BLaER1 treated with 17β-estradiol and CSF1 and Interleukin-3, amounts not matched to agents 10 nM and 100 nM (cell line): ENCODE measurements around the gene ERF.
A peak's percentile ranks its signal among the peaks of the same experiment; 100 is the strongest.

Experiments
- H3K27ac ChIP-seq, 11 experiments: shearing (Covaris generic); formaldehyde crosslinking; 2 replicates each; pipeline ENCODE4 v1.8.1; 2022
- H3K27me3 ChIP-seq, 11 experiments: shearing (Covaris generic); formaldehyde crosslinking; 2 replicates each; pipeline ENCODE4 v1.8.1; 2022
- H3K36me3 ChIP-seq, 11 experiments: shearing (Covaris generic); formaldehyde crosslinking; 2 replicates each; pipeline ENCODE4 v1.8.1; 2022
- H3K4me1 ChIP-seq, 10 experiments: shearing (Covaris generic); formaldehyde crosslinking; 2 replicates each; pipeline ENCODE4 v1.8.1; 2022
- H3K4me2 ChIP-seq, 11 experiments: shearing (Covaris generic); formaldehyde crosslinking; 2 replicates each; pipeline ENCODE4 v1.8.1; 2022
- H3K4me3 ChIP-seq, 10 experiments: shearing (Covaris generic); formaldehyde crosslinking; 2 replicates each; pipeline ENCODE4 v1.8.1; 2022
- H3K9ac ChIP-seq, 11 experiments: shearing (Covaris generic); formaldehyde crosslinking; 2 replicates each; pipeline ENCODE4 v1.8.1; 2022
- H3K9me3 ChIP-seq, 11 experiments: shearing (Covaris generic); formaldehyde crosslinking; replicated peaks in 1 of 11; 2 replicates each; pipeline ENCODE4 v1.8.1; 2022
- H4K20me1 ChIP-seq, 11 experiments: shearing (Covaris generic); formaldehyde crosslinking; 2 replicates each; pipeline ENCODE4 v1.8.1; 2022
- Cebpa-rat ChIP-seq, 11 experiments: shearing (Covaris generic); IDR thresholded peaks; 2 replicates each; pipeline ENCODE4 v1.8.1; 2022

Gene ERF

GRCh38 chr19:42228641-42229040, 26.3 kb downstream of the ERF start:
- H4K20me1 ChIP-seq = peaks cover 74 to 99% (median 91%) of the 10 kb centered on the region in 11 experiments
- H3K4me3 ChIP-seq = no peak overlapping the region
- H3K27me3 ChIP-seq = no peaks in the 10 kb centered on the region
- H3K9ac ChIP-seq = 0 out of 22 replicates have a peak overlapping the region, but pooled peaks of 1 of the 11 experiments have one; percentile 15
- H3K9me3 ChIP-seq = no peaks in the 10 kb centered on the region
- no peak overlapping the region for H3K4me2 ChIP-seq
- TF ChIP-seq Cebpa-rat (IDR thresholded peaks at IDR 0.05) = no peak
- peaks cover 0 to 25% (median 9%) of the 10 kb centered on the region in 10 experiments; a peak in 11 of 20 replicates for H3K4me1 ChIP-seq
- peaks cover 91 to 100% (median 95%) of the 10 kb centered on the region in 11 experiments for H3K36me3 ChIP-seq
- no peak overlapping the region for H3K27ac ChIP-seq

DNA sequence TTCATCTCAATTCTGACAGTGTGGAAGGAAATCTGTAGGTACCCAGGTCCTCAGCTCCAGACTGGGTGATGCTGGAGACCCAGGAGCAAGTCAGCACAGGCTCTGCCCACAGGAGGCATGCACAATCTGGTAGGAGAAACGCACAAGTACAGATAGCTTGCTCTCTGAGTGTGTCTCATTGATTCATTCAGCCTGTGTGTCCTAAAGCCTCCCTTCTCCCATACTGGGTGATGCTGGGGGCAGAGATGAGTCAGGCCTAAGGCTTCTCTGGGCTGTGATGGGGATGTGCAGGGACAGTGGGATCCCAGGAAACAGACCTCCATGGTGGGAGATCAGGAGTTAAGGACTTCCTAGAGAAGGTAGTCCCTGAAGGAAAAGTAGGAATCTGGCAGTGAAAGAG, 28.0 kb downstream of the ERF start:
- peaks cover 58 to 97% (median 92%) of the 10 kb centered on the region in 11 experiments for H4K20me1 ChIP-seq
- peaks cover 84 to 100% (median 93%) of the 10 kb centered on the region in 11 experiments for H3K36me3 ChIP-seq
- no peak overlapping the region for H3K27ac ChIP-seq
- H3K27me3 ChIP-seq = no peaks in the 10 kb centered on the region
- H3K9ac ChIP-seq = peak overlapping the region in 3 of 11 experiments; percentile 4 to 54 (median 5); a peak in 2 of 22 replicates
- H3K9me3 ChIP-seq = no peaks in the 10 kb centered on the region
- peaks cover 6 to 24% (median 10%) of the 10 kb centered on the region in 10 experiments; a peak in 18 of 20 replicates for H3K4me1 ChIP-seq
- H3K4me2 ChIP-seq = no peak overlapping the region
- no peak for TF ChIP-seq Cebpa-rat (IDR thresholded peaks at IDR 0.05)
- no peak overlapping the region for H3K4me3 ChIP-seq

- Histone ChIP-seq H3K27ac (no peak overlapping the region), H3K4me3 (no peak overlapping the region), H3K4me1 (peaks cover 11 to 24% (median 17%) of the 10 kb centered on the region in 10 experiments), H3K4me2 (no peak overlapping the region), H3K9me3 (no peaks in the 10 kb centered on the region), H3K27me3 (no peaks in the 10 kb centered on the region), H3K9ac (no peak overlapping the region), H4K20me1 (peaks cover 53 to 94% (median 90%) of the 10 kb centered on the region in 11 experiments), H3K36me3 (peaks cover 73 to 93% (median 82%) of the 10 kb centered on the region in 11 experiments)
- TF ChIP-seq Cebpa-rat (IDR thresholded peaks at IDR 0.05) = no peak
Measured at GRCh38 chr19:42225718-42226292, 29.1 kb downstream of the ERF start.

GRCh38 chr19:42224940-42225717, 29.8 kb downstream of the ERF start:
- no peak overlapping the region for H3K4me3 ChIP-seq
- no peak overlapping the region for H3K9ac ChIP-seq
- H3K27me3 ChIP-seq = no peaks in the 10 kb centered on the region
- TF ChIP-seq Cebpa-rat (IDR thresholded peaks at IDR 0.05) = no peak
- H3K36me3 ChIP-seq = peaks cover 68 to 86% (median 77%) of the 10 kb centered on the region in 11 experiments
- H3K4me2 ChIP-seq = no peak overlapping the region
- H4K20me1 ChIP-seq = peaks cover 50 to 94% (median 86%) of the 10 kb centered on the region in 11 experiments
- no peaks in the 10 kb centered on the region for H3K9me3 ChIP-seq
- H3K27ac ChIP-seq = no peak overlapping the region
- peaks cover 13 to 26% (median 17%) of the 10 kb centered on the region in 10 experiments for H3K4me1 ChIP-seq

DNA sequence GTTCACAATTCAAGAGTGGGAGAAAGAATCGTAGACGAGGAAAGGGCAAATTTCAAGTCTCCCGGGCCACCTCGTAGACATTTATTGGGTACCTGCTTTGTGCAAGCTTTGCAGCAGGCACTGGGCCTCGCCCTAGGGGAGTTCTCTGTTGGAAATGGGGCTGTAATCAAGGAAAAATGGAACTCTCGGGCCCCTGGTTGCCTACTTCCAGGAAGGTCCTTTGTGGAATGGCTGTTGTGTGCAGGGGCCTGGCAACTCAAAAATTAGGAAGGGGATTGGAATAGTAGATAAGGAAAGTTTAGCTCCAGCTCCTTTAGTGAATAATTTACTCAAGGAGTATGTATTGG, 34.2 kb downstream of the ERF start:
- Histone ChIP-seq H3K4me1 (peaks cover 44 to 54% (median 46%) of the 10 kb centered on the region in 10 experiments), H3K27me3 (no peaks in the 10 kb centered on the region), H3K36me3 (peaks cover 27 to 46% (median 33%) of the 10 kb centered on the region in 11 experiments), H3K9me3 (no peaks in the 10 kb centered on the region), H3K27ac (peak overlapping the region; percentile 14 to 87 (median 78); a peak in 21 of 22 replicates), H4K20me1 (peaks cover 25 to 62% (median 52%) of the 10 kb centered on the region in 11 experiments; a peak in 21 of 22 replicates), H3K4me2 (peak overlapping the region; percentile 88 to 100 (median 97)), H3K4me3 (peak overlapping the region; percentile 75 to 92 (median 84)), H3K9ac (peak overlapping the region; percentile 81 to 94 (median 86))
- no peak for TF ChIP-seq Cebpa-rat (IDR thresholded peaks at IDR 0.05)

GRCh38 chr19:42219812-42220750, 34.8 kb downstream of the ERF start, which contains the start of gene ZNF526:
ZNF526 (plus strand) TSS chr19:42220312; CDS start chr19:42224404, 4,092 bp downstream.
- H3K4me2 ChIP-seq = peak within 1 kb of the TSS; percentile 91 to 100 (median 98)
- H3K27ac ChIP-seq = peak within 1 kb of the TSS; percentile 14 to 87 (median 78); a peak in 21 of 22 replicates
- H3K9me3 ChIP-seq = no peaks in the 10 kb centered on the region

GRCh38 chr19:42217520-42218437, 37.1 kb downstream of the ERF start, which contains the start of gene DEDD2:
DEDD2 (minus strand) TSS chr19:42217677; CDS start chr19:42217007, 670 bp downstream.
- Histone ChIP-seq H3K9ac (peak within 1 kb of the TSS; percentile 76 to 94 (median 85)), H3K4me2 (peak within 1 kb of the TSS; percentile 90 to 100 (median 99)), H3K9me3 (0 out of 22 replicates have a peak, but pooled peaks cover 0 to 1% (median 0%) of the 10 kb centered on the region in 11 experiments), H3K27ac (peak within 1 kb of the TSS; percentile 66 to 87 (median 76)), H3K4me1 (peaks cover 60 to 80% (median 67%) of the 10 kb centered on the region in 10 experiments), H4K20me1 (peaks cover 33 to 65% (median 47%) of the 10 kb centered on the region in 11 experiments; a peak in 20 of 22 replicates), H3K36me3 (peaks cover 30 to 46% (median 35%) of the 10 kb centered on the region in 11 experiments), H3K27me3 (no peaks in the 10 kb centered on the region), H3K4me3 (peak within 1 kb of the TSS; percentile 79 to 96 (median 88))
- no peak for TF ChIP-seq Cebpa-rat (IDR thresholded peaks at IDR 0.05)

More at GRCh38 chr19:42219812-42220750, 34.8 kb downstream of the ERF start, which contains the start of gene ZNF526:
- no peak for TF ChIP-seq Cebpa-rat (IDR thresholded peaks at IDR 0.05)
- Histone ChIP-seq H3K4me1 (peaks cover 50 to 61% (median 53%) of the 10 kb centered on the region in 10 experiments), H3K36me3 (peaks cover 23 to 46% (median 32%) of the 10 kb centered on the region in 11 experiments), H4K20me1 (peaks cover 27 to 63% (median 53%) of the 10 kb centered on the region in 11 experiments; a peak in 21 of 22 replicates), H3K27me3 (no peaks in the 10 kb centered on the region), H3K9ac (peak within 1 kb of the TSS; percentile 81 to 94 (median 86)), H3K4me3 (peak within 1 kb of the TSS; percentile 75 to 92 (median 84))
